Bone marrow (tissue), 2 donors: ENCODE data around the gene TRIM47.

Source experiments
- DNase-seq, 2 donors: peaks; one replicate each; lab custom pipeline; 2025; lab: John Stamatoyannopoulos, UW

TRIM47 gene

GRCh38 chr17:75878174-75878998 lies at the start of gene TRIM47:
TSS of gene TRIM47 (minus strand) at chr17:75878581. CDS start at chr17:75878548, 33 bp downstream.
- DNase-seq, result peak in 1 of 2 donors; percentile 36

GRCh38 chr17:75927286-75927922 lies 49.0 kb upstream of the TRIM47 start:
- DNase-seq, result no peak

GRCh38 chr17:75926456-75926855 lies 48.1 kb upstream of the TRIM47 start:
- no peak for DNase-seq

- DNase-seq, result no peak
Measured at GRCh38 chr17:75925912-75926311, 47.5 kb upstream of the TRIM47 start.

GRCh38 chr17:75925103-75925502 lies 46.7 kb upstream of the TRIM47 start:
- no peak for DNase-seq

GRCh38 chr17:75922963-75923874 lies 44.8 kb upstream of the TRIM47 start:
- DNase-seq, result no peak

- DNase-seq, result no peak
Measured at GRCh38 chr17:75922173-75922961, 44.0 kb upstream of the TRIM47 start.

- no peak for DNase-seq
Measured at GRCh38 chr17:75921596-75921995, 43.2 kb upstream of the TRIM47 start.

GRCh38 chr17:75920045-75920560 lies 41.7 kb upstream of the TRIM47 start:
- no peak for DNase-seq

GRCh38 chr17:75919611-75920010 lies 41.2 kb upstream of the TRIM47 start:
- DNase-seq, result no peak

GRCh38 chr17:75917917-75918445 lies 39.6 kb upstream of the TRIM47 start:
- DNase-seq, result no peak

GRCh38 chr17:75917141-75917916 lies 38.9 kb upstream of the TRIM47 start:
- no peak for DNase-seq

- DNase-seq, result no peak
Measured at GRCh38 chr17:75915268-75915667, 36.9 kb upstream of the TRIM47 start.

GRCh38 chr17:75914643-75915267 lies 36.4 kb upstream of the TRIM47 start:
- no peak for DNase-seq

- DNase-seq, result no peak
Measured at GRCh38 chr17:75913537-75914210, 35.3 kb upstream of the TRIM47 start.

GRCh38 chr17:75910699-75911098 lies 32.3 kb upstream of the TRIM47 start:
- DNase-seq, result no peak

GRCh38 chr17:75909812-75910274 lies 31.5 kb upstream of the TRIM47 start:
- no peak for DNase-seq

- no peak for DNase-seq
Measured at GRCh38 chr17:75909051-75909811, 30.9 kb upstream of the TRIM47 start.
